ENCODE results near the gene CGNL1. TPM values are rescaled to one million over a fixed set of nuclear protein-coding genes. Genes with fewer than 3 reads are reported as not detected.

Gene CGNL1
- total RNA-seq, 4 donors from 2014 or later, result 1.6 to 3.3 (median 2.6) TPM

GRCh38 chr15:57528940-57529565, 152.7 kb downstream of the CGNL1 start:
- TF ChIP-seq CTCF (IDR thresholded peaks at IDR 0.05; ENCODE audit: low read depth), result no peak

GRCh38 chr15:57529748-57530147, 153.4 kb downstream of the CGNL1 start:
- TF ChIP-seq CTCF (IDR thresholded peaks at IDR 0.05; ENCODE audit: low read depth), result no peak

- TF ChIP-seq CTCF (IDR thresholded peaks at IDR 0.05; ENCODE audit: low read depth), result no peak
Observed at GRCh38 chr15:57532731-57533447, 156.6 kb downstream of the CGNL1 start.

- no peak for TF ChIP-seq CTCF (IDR thresholded peaks at IDR 0.05; ENCODE audit: low read depth)
Observed at GRCh38 chr15:57533448-57533799, 157.1 kb downstream of the CGNL1 start.

- TF ChIP-seq CTCF (IDR thresholded peaks at IDR 0.05; ENCODE audit: low read depth), result no peak
Observed at GRCh38 chr15:57534281-57534680, 158.0 kb downstream of the CGNL1 start.

- no peak for TF ChIP-seq CTCF (IDR thresholded peaks at IDR 0.05; ENCODE audit: low read depth)
Observed at GRCh38 chr15:57537072-57537471, 160.8 kb downstream of the CGNL1 start.

- no peak for TF ChIP-seq CTCF (IDR thresholded peaks at IDR 0.05; ENCODE audit: low read depth)
Observed at GRCh38 chr15:57537488-57538264, 161.4 kb downstream of the CGNL1 start.
